ENCODE results near the gene PRSS35.
"Not testable (repeated sequence)": the region's sequence is repeated elsewhere in the genome, so short reads cannot be mapped to it uniquely, and the experiment has no call there.

The PRSS35 gene

GRCh38 chr6:83536034-83536646 is 23.8 kb downstream of the PRSS35 start:
- Histone ChIP-seq H3K4me3 (ENCODE audit: low read depth, low read length) (no peak overlapping the region), H3K9me3 (no peaks in the 10 kb centered on the region), H3K4me1 (peaks cover 3% of the 10 kb centered on the region), H3K27me3 (no peaks in the 10 kb centered on the region), H3K36me3 (no peaks in the 10 kb centered on the region)
- DNase-seq, result peak; percentile 56
- TF ChIP-seq CTCF (IDR thresholded peaks at IDR 0.05; ENCODE audit: low read depth, low read length), result peak; percentile 84

- H3K36me3 ChIP-seq, result no peaks in the 10 kb centered on the region
- no peaks in the 10 kb centered on the region for H3K9me3 ChIP-seq
- H3K27me3 ChIP-seq, result no peaks in the 10 kb centered on the region
- no peak overlapping the region for H3K4me3 ChIP-seq (ENCODE audit: low read depth, low read length)
- H3K4me1 ChIP-seq, result peaks cover 3% of the 10 kb centered on the region
- TF ChIP-seq CTCF (IDR thresholded peaks at IDR 0.05; ENCODE audit: low read depth, low read length), result no peak
- DNase-seq, result no peak
Observed at GRCh38 chr6:83536647-83537589, 24.6 kb downstream of the PRSS35 start.

- no peak for TF ChIP-seq CTCF (IDR thresholded peaks at IDR 0.05; ENCODE audit: low read depth, low read length)
- DNase-seq, result no peak
- no peaks in the 10 kb centered on the region for H3K9me3 ChIP-seq
- H3K4me1 ChIP-seq, result peaks cover 3% of the 10 kb centered on the region
- no peak overlapping the region for H3K4me3 ChIP-seq (ENCODE audit: low read depth, low read length)
- H3K36me3 ChIP-seq, result no peaks in the 10 kb centered on the region
- no peaks in the 10 kb centered on the region for H3K27me3 ChIP-seq
Observed at GRCh38 chr6:83539678-83540077, 27.3 kb downstream of the PRSS35 start.

GRCh38 chr6:83546636-83547035 is 34.3 kb downstream of the PRSS35 start:
- H3K9me3 ChIP-seq, result no peaks in the 10 kb centered on the region
- DNase-seq, result no peak
- H3K4me3 ChIP-seq (ENCODE audit: low read depth, low read length), result no peak overlapping the region
- no peaks in the 10 kb centered on the region for H3K27me3 ChIP-seq
- TF ChIP-seq CTCF (IDR thresholded peaks at IDR 0.05; ENCODE audit: low read depth, low read length), result no peak
- H3K4me1 ChIP-seq, result no peaks in the 10 kb centered on the region
- H3K36me3 ChIP-seq, result no peaks in the 10 kb centered on the region

- not testable (repeated sequence) for H3K4me1 ChIP-seq; H3K4me3 ChIP-seq (ENCODE audit: low read depth, low read length); DNase-seq; H3K36me3 ChIP-seq; H3K27me3 ChIP-seq; H3K9me3 ChIP-seq
Observed at GRCh38 chr6:83550482-83550881, 38.1 kb downstream of the PRSS35 start.

- not testable (repeated sequence) for H3K9me3 ChIP-seq; H3K36me3 ChIP-seq; DNase-seq; H3K4me1 ChIP-seq; H3K27me3 ChIP-seq; H3K4me3 ChIP-seq (ENCODE audit: low read depth, low read length)
Observed at GRCh38 chr6:83551748-83552147, 39.4 kb downstream of the PRSS35 start.

GRCh38 chr6:83556871-83557270 is 44.5 kb downstream of the PRSS35 start:
- no peak for TF ChIP-seq CTCF (IDR thresholded peaks at IDR 0.05; ENCODE audit: low read depth, low read length)
- H3K27me3 ChIP-seq, result no peaks in the 10 kb centered on the region

More at GRCh38 chr6:83556871-83557270, 44.5 kb downstream of the PRSS35 start:
- Histone ChIP-seq H3K9me3 (no peaks in the 10 kb centered on the region), H3K4me3 (ENCODE audit: low read depth, low read length) (no peak overlapping the region), H3K4me1 (no peaks in the 10 kb centered on the region), H3K36me3 (no peaks in the 10 kb centered on the region; the same call in 1 of the 2 replicates)
- DNase-seq, result no peak
